Endothelial cell of umbilical vein (primary cell): ENCODE data around the gene OR52D1.

Experiments used
- JUN ChIP-seq: IDR thresholded peaks from 2 replicates; pipeline ENCODE4 v1.6.1; 2011; ENCODE audit warnings: borderline replicate concordance, low read depth; ENCODE audit not compliant: insufficient read length, insufficient read depth
- POLR2AphosphoS5 ChIP-seq: IDR thresholded peaks from 2 replicates; pipeline ENCODE4 v1.6.1; 2012; ENCODE audit warnings: low read depth, mild to moderate bottlenecking, control low read depth, low read length, moderate library complexity; ENCODE audit not compliant: insufficient read depth

GRCh38 chr11:5509803-5510202, 21.3 kb downstream of the OR52D1 start, which contains the start of gene UBQLN3:
- TF ChIP-seq POLR2AphosphoS5 (no peak), JUN (no peak)
